SK-N-SH (cell line): ENCODE results near the gene SLC26A4. TPM values are rescaled to one million over a fixed set of nuclear protein-coding genes. Genes with fewer than 3 reads are reported as not detected.
A peak's percentile ranks its signal among the peaks of the same experiment; 100 is the strongest.

Experiments used
- CTCF ChIA-PET: fragments of 300-600, 350-600 bp; formaldehyde crosslinking; extraction: SDS; loops from one replicate; lab custom pipeline; 2021; lab: Yijun Ruan, JAX
- POLR2A ChIA-PET: fragments of 350-600 bp; sonication (Branson Sonifier 250); formaldehyde crosslinking; extraction: SDS; loops from one replicate; lab custom pipeline; 2020; ENCODE audit warnings: antibody characterized with exemption, inconsistent platforms; lab: Yijun Ruan, JAX
- DNase-seq: peaks from one replicate; pipeline ENCODE4 v3.0.0; 2012
- H2AFZ ChIP-seq: fragments of 200-600 bp; sonication (generic); 2 replicates; pipeline ENCODE4 v1.8.1; 2016; ENCODE audit warnings: antibody characterized with exemption, mild to moderate bottlenecking, low read depth
- H3F3A ChIP-seq: fragments of 200-600 bp; sonication (generic); replicated peaks from 2 replicates; pipeline ENCODE3; 2016; ENCODE audit warnings: antibody characterized with exemption, mild to moderate bottlenecking; ENCODE audit not compliant: insufficient read depth
- H3K27ac ChIP-seq, 2 experiments: fragments of 200-500 bp in 1 of 2; fragments of 200-600 bp in 1 of 2; sonication (Bioruptor generic) in 1 of 2; sonication (generic), shearing (Covaris generic) in 1 of 2; 2 replicates each; pipeline versions ENCODE4 v1.5.1 to v1.6.1; 2014 to 2016; ENCODE audit warnings: low read depth in 2 of 2, inconsistent platforms in 1 of 2, low read length in 1 of 2, mild to moderate bottlenecking in 1 of 2, mixed read lengths in 1 of 2
- H3K27me3 ChIP-seq: fragments of 200-600 bp; sonication (generic), shearing (Covaris generic); 2 replicates; pipeline ENCODE4 v1.6.1; 2016; ENCODE audit warnings: mixed run types; ENCODE audit not compliant: insufficient read depth
- H3K36me3 ChIP-seq, 2 experiments: fragments of 200-500 bp in 1 of 2; fragments of 200-600 bp in 1 of 2; sonication (Bioruptor generic) in 1 of 2; sonication (generic) in 1 of 2; replicated peaks in 1 of 2; 2 replicates each; pipeline versions ENCODE3 to v1.5.1; 2014 to 2016; ENCODE audit warnings: low read length in 1 of 2, mild to moderate bottlenecking in 1 of 2; ENCODE audit not compliant: insufficient read depth in 2 of 2, control insufficient read depth in 1 of 2
- H3K4me1 ChIP-seq, 2 experiments: fragments of 200-500 bp in 1 of 2; fragments of 200-600 bp in 1 of 2; sonication (Bioruptor generic) in 1 of 2; sonication (generic), shearing (Covaris generic) in 1 of 2; 2 replicates each; pipeline versions ENCODE4 v1.5.1 to v1.6.1; 2014 to 2016; ENCODE audit warnings: low read depth in 1 of 2, low read length in 1 of 2, mixed run types in 1 of 2; ENCODE audit not compliant: insufficient read depth in 2 of 2, control insufficient read depth in 1 of 2
- H3K4me2 ChIP-seq: fragments of 200-600 bp; sonication (generic), shearing (Covaris generic); 2 replicates; pipeline ENCODE4 v1.6.1; 2017; ENCODE audit warnings: mixed run types
- H3K4me3 ChIP-seq, 2 experiments: fragments of 200-500 bp in 1 of 2; fragments of 200-600 bp in 1 of 2; sonication (Bioruptor generic) in 1 of 2; sonication (generic), shearing (Covaris generic) in 1 of 2; 2 replicates each; pipeline versions ENCODE4 v1.5.1 to v1.8.1; 2014 to 2016; ENCODE audit warnings: low read depth in 2 of 2, inconsistent platforms in 1 of 2, low read length in 1 of 2, mild to moderate bottlenecking in 1 of 2, mixed read lengths in 1 of 2, moderate library complexity in 1 of 2
- H3K79me2 ChIP-seq: fragments of 200-600 bp; sonication (generic); 2 replicates; pipeline ENCODE4 v1.8.1; 2017; ENCODE audit warnings: mild to moderate bottlenecking; ENCODE audit not compliant: insufficient read depth
- H3K9ac ChIP-seq: fragments of 200-600 bp; sonication (generic); 2 replicates; pipeline ENCODE4 v1.6.1; 2017; ENCODE audit warnings: mixed run types
- H3K9me2 ChIP-seq: fragments of 200-600 bp; sonication (generic); 2 replicates; pipeline ENCODE4 v1.6.1; 2017; ENCODE audit warnings: mixed run types
- H3K9me3 ChIP-seq: fragments of 200-600 bp; sonication (generic); 2 replicates; pipeline ENCODE4 v1.6.1; 2017; ENCODE audit warnings: mixed run types, mild to moderate bottlenecking, moderate library complexity
- H4K20me1 ChIP-seq: fragments of 200-600 bp; sonication (generic); 2 replicates; pipeline ENCODE4 v1.6.1; 2017; ENCODE audit warnings: mild to moderate bottlenecking, mixed run types; ENCODE audit not compliant: insufficient read depth
- EP300 ChIP-seq, 2 experiments: IDR thresholded peaks; 2 replicates each; pipeline versions ENCODE4 v1.4.0 to v1.6.1; 2012; ENCODE audit warnings: borderline replicate concordance in 1 of 2, low read depth in 1 of 2, low read length in 1 of 2
- EZH2phosphoT487 ChIP-seq: fragments of 200-600 bp; sonication (generic); IDR thresholded peaks from 2 replicates; pipeline ENCODE4 v1.6.1; 2017; ENCODE audit warnings: low read depth, mixed run types, mild to moderate bottlenecking, antibody characterized with exemption, moderate library complexity, borderline replicate concordance
- FOSL2 ChIP-seq: IDR thresholded peaks from 2 replicates; pipeline ENCODE4 v1.4.0; 2012; ENCODE audit warnings: low read depth, mild to moderate bottlenecking, moderate library complexity, borderline replicate concordance
- FOXJ3 ChIP-seq: sonication (generic); formaldehyde crosslinking; IDR thresholded peaks from 2 replicates; pipeline ENCODE4 v1.5.1; 2020; ENCODE audit warnings: mild to moderate bottlenecking, missing genetic modification reagents
- GABPA ChIP-seq: IDR thresholded peaks from 2 replicates; pipeline ENCODE4 v1.4.0; 2012; ENCODE audit warnings: low read depth, mild to moderate bottlenecking
- GATA2 ChIP-seq: sonication (generic); formaldehyde crosslinking; IDR thresholded peaks from 2 replicates; pipeline ENCODE4 v1.5.0; 2020; ENCODE audit warnings: mild to moderate bottlenecking, missing genetic modification reagents
- JUND ChIP-seq: IDR thresholded peaks from 2 replicates; pipeline ENCODE4 v1.4.0; 2012
- MAX ChIP-seq: IDR thresholded peaks from 2 replicates; pipeline ENCODE4 v1.4.0; 2012; ENCODE audit warnings: low read depth
- MXI1 ChIP-seq: IDR thresholded peaks from 2 replicates; pipeline ENCODE4 v1.6.1; 2012; ENCODE audit warnings: mild to moderate bottlenecking, low read depth, low read length, improper control_type of control experiment
- NFIC ChIP-seq: IDR thresholded peaks from 2 replicates; pipeline ENCODE4 v1.4.0; 2012; ENCODE audit warnings: borderline replicate concordance
- RFX5 ChIP-seq: IDR thresholded peaks from 2 replicates; pipeline ENCODE4 v1.6.1; 2012; ENCODE audit warnings: mild to moderate bottlenecking, improper control_type of control experiment, low read length
- TAF1 ChIP-seq: IDR thresholded peaks from 2 replicates; pipeline ENCODE4 v1.6.1; 2012; ENCODE audit warnings: low read depth, mild to moderate bottlenecking, low read length, moderate library complexity, borderline replicate concordance
- TCF12 ChIP-seq: IDR thresholded peaks from 2 replicates; pipeline ENCODE4 v1.4.0; 2012
- TEAD4 ChIP-seq: IDR thresholded peaks from 2 replicates; pipeline ENCODE4 v1.4.0; 2012; ENCODE audit warnings: mild to moderate bottlenecking, borderline replicate concordance; ENCODE audit not compliant: insufficient read depth
- YY1 ChIP-seq: IDR thresholded peaks from 2 replicates; pipeline ENCODE4 v1.4.0; 2012; ENCODE audit warnings: low read depth, mild to moderate bottlenecking
- WGBS: methylation state at CpG from one replicate; pipeline ENCODE4 v1.1.6; 2017; ENCODE audit warnings: low lambda C conversion rate; 5-methylcytosine and 5-hydroxymethylcytosine counted together
- polyA plus RNA-seq, 3 experiments: library from polyadenylated mRNA; depleted of rRNA; stranded (reverse); fragments of >200 nt; gene quantifications; 2 replicates each; pipeline ENCODE4 v1.2.3, GENCODE V29; 2012
- TF ChIP-seq, protein P1 (sequence below): fragments of 150-350 bp; IDR thresholded peaks from 2 replicates; pipeline ENCODE4 v1.6.1; 2017; ENCODE audit warnings: antibody characterized with exemption, low read length, low read depth, borderline replicate concordance
- TF ChIP-seq, protein P2 (sequence below): IDR thresholded peaks from 2 replicates; pipeline ENCODE4 v1.6.1; 2012; ENCODE audit warnings: mild to moderate bottlenecking, low read depth, low read length, moderate library complexity
- TF ChIP-seq, protein P3 (sequence below): IDR thresholded peaks from 2 replicates; pipeline ENCODE4 v1.4.0; 2012; ENCODE audit warnings: low read depth, borderline replicate concordance
- TF ChIP-seq, protein P4 (sequence below): IDR thresholded peaks from 2 replicates; pipeline ENCODE4 v1.4.0; 2012; ENCODE audit warnings: low read depth, borderline replicate concordance
- TF ChIP-seq, protein P5 (sequence below): fragments of 200-600 bp; sonication (generic); IDR thresholded peaks from 2 replicates; pipeline ENCODE4 v1.6.1; 2017; ENCODE audit warnings: antibody characterized with exemption, mild to moderate bottlenecking, moderate library complexity

SLC26A4 gene
- polyA plus RNA-seq, 1 of the 3 experiments (the other 2 are of a cell fraction), result 0.61 TPM

DNA sequence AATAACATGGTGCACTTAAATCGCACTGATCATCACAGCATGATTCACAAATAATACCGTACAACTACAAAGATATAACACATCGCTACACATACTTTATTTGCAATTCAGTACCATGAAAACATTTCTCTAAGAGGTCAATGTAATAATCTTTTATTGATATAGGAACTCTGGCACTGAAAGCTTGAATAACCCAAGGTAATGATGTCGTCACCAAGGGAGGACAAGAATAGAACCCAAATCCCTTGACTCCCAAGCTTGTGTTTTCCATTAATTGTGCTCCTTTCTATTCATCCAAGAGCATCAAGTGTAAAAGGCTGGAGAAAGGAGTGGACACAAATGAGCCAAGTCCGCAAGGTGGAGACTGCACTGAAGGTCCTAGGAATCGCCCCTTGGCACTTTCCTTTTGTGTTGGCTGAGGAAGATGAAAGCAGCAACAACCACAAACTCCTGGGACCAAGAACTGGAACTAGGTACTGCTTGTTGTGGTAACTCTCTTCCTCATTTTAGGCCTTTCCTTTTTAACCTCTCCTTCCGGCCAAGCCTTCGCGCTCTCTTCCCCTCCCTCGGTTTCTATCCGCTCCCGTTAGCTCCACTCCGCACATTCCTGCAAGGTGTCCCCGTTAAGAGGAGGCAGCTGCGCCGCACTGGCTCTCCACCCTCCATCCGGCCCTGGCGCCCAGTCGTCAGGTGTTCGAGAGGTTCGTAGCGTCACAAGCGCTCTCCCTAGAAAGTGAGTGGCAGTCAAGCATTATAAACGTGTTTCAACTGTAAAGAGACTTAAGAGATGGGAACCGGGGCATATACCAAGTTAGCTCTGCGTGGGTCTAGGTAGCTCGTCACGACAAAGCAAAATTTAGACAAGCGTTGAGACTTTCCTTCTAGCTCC lies 82.3 kb downstream of the SLC26A4 start:
- Histone ChIP-seq H3K4me1 (peaks cover 7 to 20% of the 10 kb centered on the region in 2 experiments; a peak in 3 of 4 replicates), H4K20me1 (peaks cover 32% of the 10 kb centered on the region), H2AFZ (peak overlapping the region; percentile 97), H3K79me2 (peaks cover 40% of the 10 kb centered on the region), H3K36me3 (peaks cover 11 to 14% of the 10 kb centered on the region in 2 experiments), H3K27ac (peak overlapping the region; percentile 98 to 100), H3F3A (peaks cover 9% of the 10 kb centered on the region), H3K4me2 (peak overlapping the region; percentile 87), H3K9ac (peak overlapping the region; percentile 86), H3K4me3 (peak overlapping the region; percentile 96 to 100), H3K9me2 (no peaks in the 10 kb centered on the region), H3K9me3 (no peaks in the 10 kb centered on the region), H3K27me3 (no peaks in the 10 kb centered on the region)
- TF ChIP-seq GABPA, result no peak
- TF ChIP-seq, protein P1, sequence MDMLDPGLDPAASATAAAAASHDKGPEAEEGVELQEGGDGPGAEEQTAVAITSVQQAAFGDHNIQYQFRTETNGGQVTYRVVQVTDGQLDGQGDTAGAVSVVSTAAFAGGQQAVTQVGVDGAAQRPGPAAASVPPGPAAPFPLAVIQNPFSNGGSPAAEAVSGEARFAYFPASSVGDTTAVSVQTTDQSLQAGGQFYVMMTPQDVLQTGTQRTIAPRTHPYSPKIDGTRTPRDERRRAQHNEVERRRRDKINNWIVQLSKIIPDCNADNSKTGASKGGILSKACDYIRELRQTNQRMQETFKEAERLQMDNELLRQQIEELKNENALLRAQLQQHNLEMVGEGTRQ, result no peak
- no peak for TF ChIP-seq MAX
- TF ChIP-seq FOSL2, result no peak
- no peak for TF ChIP-seq YY1
- TF ChIP-seq EP300 (IDR thresholded peaks at IDR 0.05; ENCODE audit: borderline replicate concordance in 1 of 2, low read depth in 1 of 2, low read length in 1 of 2), result no peak
- no peak for TF ChIP-seq FOXJ3 (CRISPR knock-in tag)
- TF ChIP-seq MXI1, result no peak
- TF ChIP-seq, protein P2, sequence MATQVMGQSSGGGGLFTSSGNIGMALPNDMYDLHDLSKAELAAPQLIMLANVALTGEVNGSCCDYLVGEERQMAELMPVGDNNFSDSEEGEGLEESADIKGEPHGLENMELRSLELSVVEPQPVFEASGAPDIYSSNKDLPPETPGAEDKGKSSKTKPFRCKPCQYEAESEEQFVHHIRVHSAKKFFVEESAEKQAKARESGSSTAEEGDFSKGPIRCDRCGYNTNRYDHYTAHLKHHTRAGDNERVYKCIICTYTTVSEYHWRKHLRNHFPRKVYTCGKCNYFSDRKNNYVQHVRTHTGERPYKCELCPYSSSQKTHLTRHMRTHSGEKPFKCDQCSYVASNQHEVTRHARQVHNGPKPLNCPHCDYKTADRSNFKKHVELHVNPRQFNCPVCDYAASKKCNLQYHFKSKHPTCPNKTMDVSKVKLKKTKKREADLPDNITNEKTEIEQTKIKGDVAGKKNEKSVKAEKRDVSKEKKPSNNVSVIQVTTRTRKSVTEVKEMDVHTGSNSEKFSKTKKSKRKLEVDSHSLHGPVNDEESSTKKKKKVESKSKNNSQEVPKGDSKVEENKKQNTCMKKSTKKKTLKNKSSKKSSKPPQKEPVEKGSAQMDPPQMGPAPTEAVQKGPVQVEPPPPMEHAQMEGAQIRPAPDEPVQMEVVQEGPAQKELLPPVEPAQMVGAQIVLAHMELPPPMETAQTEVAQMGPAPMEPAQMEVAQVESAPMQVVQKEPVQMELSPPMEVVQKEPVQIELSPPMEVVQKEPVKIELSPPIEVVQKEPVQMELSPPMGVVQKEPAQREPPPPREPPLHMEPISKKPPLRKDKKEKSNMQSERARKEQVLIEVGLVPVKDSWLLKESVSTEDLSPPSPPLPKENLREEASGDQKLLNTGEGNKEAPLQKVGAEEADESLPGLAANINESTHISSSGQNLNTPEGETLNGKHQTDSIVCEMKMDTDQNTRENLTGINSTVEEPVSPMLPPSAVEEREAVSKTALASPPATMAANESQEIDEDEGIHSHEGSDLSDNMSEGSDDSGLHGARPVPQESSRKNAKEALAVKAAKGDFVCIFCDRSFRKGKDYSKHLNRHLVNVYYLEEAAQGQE, result no peak
- no peak for TF ChIP-seq TAF1
- no peak for TF ChIP-seq JUND
- TF ChIP-seq, protein P3, sequence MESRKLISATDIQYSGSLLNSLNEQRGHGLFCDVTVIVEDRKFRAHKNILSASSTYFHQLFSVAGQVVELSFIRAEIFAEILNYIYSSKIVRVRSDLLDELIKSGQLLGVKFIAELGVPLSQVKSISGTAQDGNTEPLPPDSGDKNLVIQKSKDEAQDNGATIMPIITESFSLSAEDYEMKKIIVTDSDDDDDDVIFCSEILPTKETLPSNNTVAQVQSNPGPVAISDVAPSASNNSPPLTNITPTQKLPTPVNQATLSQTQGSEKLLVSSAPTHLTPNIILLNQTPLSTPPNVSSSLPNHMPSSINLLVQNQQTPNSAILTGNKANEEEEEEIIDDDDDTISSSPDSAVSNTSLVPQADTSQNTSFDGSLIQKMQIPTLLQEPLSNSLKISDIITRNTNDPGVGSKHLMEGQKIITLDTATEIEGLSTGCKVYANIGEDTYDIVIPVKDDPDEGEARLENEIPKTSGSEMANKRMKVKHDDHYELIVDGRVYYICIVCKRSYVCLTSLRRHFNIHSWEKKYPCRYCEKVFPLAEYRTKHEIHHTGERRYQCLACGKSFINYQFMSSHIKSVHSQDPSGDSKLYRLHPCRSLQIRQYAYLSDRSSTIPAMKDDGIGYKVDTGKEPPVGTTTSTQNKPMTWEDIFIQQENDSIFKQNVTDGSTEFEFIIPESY, result no peak
- no peak for TF ChIP-seq TCF12
- TF ChIP-seq, protein P4, sequence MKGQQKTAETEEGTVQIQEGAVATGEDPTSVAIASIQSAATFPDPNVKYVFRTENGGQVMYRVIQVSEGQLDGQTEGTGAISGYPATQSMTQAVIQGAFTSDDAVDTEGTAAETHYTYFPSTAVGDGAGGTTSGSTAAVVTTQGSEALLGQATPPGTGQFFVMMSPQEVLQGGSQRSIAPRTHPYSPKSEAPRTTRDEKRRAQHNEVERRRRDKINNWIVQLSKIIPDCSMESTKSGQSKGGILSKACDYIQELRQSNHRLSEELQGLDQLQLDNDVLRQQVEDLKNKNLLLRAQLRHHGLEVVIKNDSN, result no peak
- TF ChIP-seq GATA2, result no peak
- TF ChIP-seq, protein P5, sequence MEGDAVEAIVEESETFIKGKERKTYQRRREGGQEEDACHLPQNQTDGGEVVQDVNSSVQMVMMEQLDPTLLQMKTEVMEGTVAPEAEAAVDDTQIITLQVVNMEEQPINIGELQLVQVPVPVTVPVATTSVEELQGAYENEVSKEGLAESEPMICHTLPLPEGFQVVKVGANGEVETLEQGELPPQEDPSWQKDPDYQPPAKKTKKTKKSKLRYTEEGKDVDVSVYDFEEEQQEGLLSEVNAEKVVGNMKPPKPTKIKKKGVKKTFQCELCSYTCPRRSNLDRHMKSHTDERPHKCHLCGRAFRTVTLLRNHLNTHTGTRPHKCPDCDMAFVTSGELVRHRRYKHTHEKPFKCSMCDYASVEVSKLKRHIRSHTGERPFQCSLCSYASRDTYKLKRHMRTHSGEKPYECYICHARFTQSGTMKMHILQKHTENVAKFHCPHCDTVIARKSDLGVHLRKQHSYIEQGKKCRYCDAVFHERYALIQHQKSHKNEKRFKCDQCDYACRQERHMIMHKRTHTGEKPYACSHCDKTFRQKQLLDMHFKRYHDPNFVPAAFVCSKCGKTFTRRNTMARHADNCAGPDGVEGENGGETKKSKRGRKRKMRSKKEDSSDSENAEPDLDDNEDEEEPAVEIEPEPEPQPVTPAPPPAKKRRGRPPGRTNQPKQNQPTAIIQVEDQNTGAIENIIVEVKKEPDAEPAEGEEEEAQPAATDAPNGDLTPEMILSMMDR, result no peak
- TF ChIP-seq RFX5, result no peak
- no peak for TF ChIP-seq NFIC
- TF ChIP-seq EZH2phosphoT487, result no peak
- TF ChIP-seq TEAD4, result no peak
- WGBS, result 23% methylated on average over 29 of the region's 29 CpGs
- POLR2A ChIA-PET, result interaction anchor here (0.5 to 3.2 kb wide), 23 partner anchors 9 to 574 kb away, joined by 3 to 19 read pairs (median 4); partner anchors contain the start of genes BCAP29, COG5, DLD and DUS4L
- DNase-seq, result peak; percentile 60
- CTCF ChIA-PET, result interaction anchor here (0.6 to 12.8 kb wide), 56 partner anchors 8 to 629 kb away, joined by 3 to 284 read pairs (median 4); partner anchors contain the start of genes BCAP29 and DLD
